ENCODE data around the gene CORO2B.

The CORO2B gene

GRCh38 chr15:68653031-68653635, 74.3 kb downstream of the CORO2B start:
- DNase-seq: no peak

GRCh38 chr15:68653801-68654200, 75.0 kb downstream of the CORO2B start:
- DNase-seq: no peak

- DNase-seq: no peak
Measured at GRCh38 chr15:68654786-68655560, 76.2 kb downstream of the CORO2B start.

GRCh38 chr15:68655686-68656437, 77.1 kb downstream of the CORO2B start:
- no peak for DNase-seq

GRCh38 chr15:68656438-68656739, 77.6 kb downstream of the CORO2B start:
- no peak for DNase-seq

- no peak for DNase-seq
Measured at GRCh38 chr15:68658151-68658550, 79.4 kb downstream of the CORO2B start.

- no peak for DNase-seq
Measured at GRCh38 chr15:68658641-68659358, 80.0 kb downstream of the CORO2B start.

GRCh38 chr15:68663526-68663925, 84.7 kb downstream of the CORO2B start:
- DNase-seq: no peak

- no peak for DNase-seq
Measured at GRCh38 chr15:68666120-68666811, 87.5 kb downstream of the CORO2B start.

- no peak for DNase-seq
Measured at GRCh38 chr15:68666812-68667450, 88.1 kb downstream of the CORO2B start.

- DNase-seq: no peak
Measured at GRCh38 chr15:68667800-68668625, 89.2 kb downstream of the CORO2B start.

- no peak for DNase-seq
Measured at GRCh38 chr15:68668926-68669600, 90.3 kb downstream of the CORO2B start.

- DNase-seq: no peak
Measured at GRCh38 chr15:68672251-68672650, 93.5 kb downstream of the CORO2B start.

GRCh38 chr15:68672781-68673205, 94.0 kb downstream of the CORO2B start:
- no peak for DNase-seq

- no peak for DNase-seq
Measured at GRCh38 chr15:68674975-68675374, 96.2 kb downstream of the CORO2B start.

GRCh38 chr15:68676011-68676605, 97.3 kb downstream of the CORO2B start:
- no peak for DNase-seq

- no peak for DNase-seq
Measured at GRCh38 chr15:68676926-68677325, 98.1 kb downstream of the CORO2B start.

- DNase-seq: no peak
Measured at GRCh38 chr15:68677996-68678395, 99.2 kb downstream of the CORO2B start.

- no peak for DNase-seq
Measured at GRCh38 chr15:68678746-68679145, 100.0 kb downstream of the CORO2B start.

- no peak for DNase-seq
Measured at GRCh38 chr15:68679161-68679560, 100.4 kb downstream of the CORO2B start.
